ENCODE results near the gene COL23A1.

- TF ChIP-seq, protein P1, sequence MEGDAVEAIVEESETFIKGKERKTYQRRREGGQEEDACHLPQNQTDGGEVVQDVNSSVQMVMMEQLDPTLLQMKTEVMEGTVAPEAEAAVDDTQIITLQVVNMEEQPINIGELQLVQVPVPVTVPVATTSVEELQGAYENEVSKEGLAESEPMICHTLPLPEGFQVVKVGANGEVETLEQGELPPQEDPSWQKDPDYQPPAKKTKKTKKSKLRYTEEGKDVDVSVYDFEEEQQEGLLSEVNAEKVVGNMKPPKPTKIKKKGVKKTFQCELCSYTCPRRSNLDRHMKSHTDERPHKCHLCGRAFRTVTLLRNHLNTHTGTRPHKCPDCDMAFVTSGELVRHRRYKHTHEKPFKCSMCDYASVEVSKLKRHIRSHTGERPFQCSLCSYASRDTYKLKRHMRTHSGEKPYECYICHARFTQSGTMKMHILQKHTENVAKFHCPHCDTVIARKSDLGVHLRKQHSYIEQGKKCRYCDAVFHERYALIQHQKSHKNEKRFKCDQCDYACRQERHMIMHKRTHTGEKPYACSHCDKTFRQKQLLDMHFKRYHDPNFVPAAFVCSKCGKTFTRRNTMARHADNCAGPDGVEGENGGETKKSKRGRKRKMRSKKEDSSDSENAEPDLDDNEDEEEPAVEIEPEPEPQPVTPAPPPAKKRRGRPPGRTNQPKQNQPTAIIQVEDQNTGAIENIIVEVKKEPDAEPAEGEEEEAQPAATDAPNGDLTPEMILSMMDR (optimal IDR thresholded peaks at IDR 0.05 in 1 of 3, IDR thresholded peaks at IDR 0.05 in 1 of 3, conservative IDR thresholded peaks at IDR 0.05 in 1 of 3; ENCODE audit: extremely low read depth in 1 of 3, insufficient read depth in 2 of 3, low read length in 3 of 3) = no peak
- no peak for TF ChIP-seq EZH2 (IDR thresholded peaks at IDR 0.05; ENCODE audit: low read length)
These were observed 261.1 kb downstream of the COL23A1 start for GRCh38 chr5:178328826-178329730.
